SW480 (cell line): Measurements from ENCODE around the gene DHRS13.
"Not testable (repeated sequence)": the region's sequence is repeated elsewhere in the genome, so short reads cannot be mapped to it uniquely, and the experiment has no call there.

Source experiments
- DNase-seq: peaks from one replicate; pipeline ENCODE4 v3.0.0-alpha.2; 2016; ENCODE audit warnings: low spot score

Gene DHRS13

GRCh38 chr17:28858801-28859355, 44.0 kb downstream of the DHRS13 start:
- no peak for DNase-seq

- no peak for DNase-seq
Observed at GRCh38 chr17:28857905-28858800, 44.7 kb downstream of the DHRS13 start.

GRCh38 chr17:28856028-28856574, 46.8 kb downstream of the DHRS13 start:
- DNase-seq: no peak

GRCh38 chr17:28855336-28855679, 47.6 kb downstream of the DHRS13 start:
- no peak for DNase-seq

GRCh38 chr17:28854457-28855335, 48.2 kb downstream of the DHRS13 start, which contains the start of gene ERAL1:
Gene ERAL1 (plus strand): TSS chr17:28855016. CDS start chr17:28855035, 19 bp downstream.
- DNase-seq: peak; percentile 81

- no peak for DNase-seq
Observed at GRCh38 chr17:28853295-28853694, 49.6 kb downstream of the DHRS13 start.

- DNase-seq: no peak
Observed at GRCh38 chr17:28849281-28849680, 53.6 kb downstream of the DHRS13 start.

GRCh38 chr17:28848667-28849066, 54.2 kb downstream of the DHRS13 start:
- DNase-seq: not testable (repeated sequence)
